ENCODE results near the gene ATP8A2.
"Not testable (repeated sequence)": the region's sequence is repeated elsewhere in the genome, so short reads cannot be mapped to it uniquely, and the experiment has no call there.

DNA sequence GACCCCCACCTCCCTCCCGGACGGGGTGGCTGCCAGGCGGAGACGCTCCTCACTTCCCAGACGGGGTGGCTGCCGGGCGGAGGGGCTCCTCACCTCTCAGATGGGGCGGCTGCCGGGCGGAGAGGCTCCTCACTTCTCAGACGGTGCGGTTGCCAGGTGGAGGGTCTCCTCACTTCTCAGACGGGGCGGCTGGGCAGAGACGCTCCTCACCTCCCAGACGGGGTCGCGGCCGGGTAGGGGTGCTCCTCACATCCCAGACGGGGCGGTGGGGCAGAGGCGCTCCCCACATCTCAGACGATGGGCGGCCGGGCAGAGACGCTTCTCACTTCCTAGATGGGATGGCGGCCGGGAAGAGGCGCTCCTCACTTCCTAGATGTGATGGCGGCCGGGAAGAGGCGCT lies 141.3 kb downstream of the ATP8A2 start:
- TF ChIP-seq, protein P1, sequence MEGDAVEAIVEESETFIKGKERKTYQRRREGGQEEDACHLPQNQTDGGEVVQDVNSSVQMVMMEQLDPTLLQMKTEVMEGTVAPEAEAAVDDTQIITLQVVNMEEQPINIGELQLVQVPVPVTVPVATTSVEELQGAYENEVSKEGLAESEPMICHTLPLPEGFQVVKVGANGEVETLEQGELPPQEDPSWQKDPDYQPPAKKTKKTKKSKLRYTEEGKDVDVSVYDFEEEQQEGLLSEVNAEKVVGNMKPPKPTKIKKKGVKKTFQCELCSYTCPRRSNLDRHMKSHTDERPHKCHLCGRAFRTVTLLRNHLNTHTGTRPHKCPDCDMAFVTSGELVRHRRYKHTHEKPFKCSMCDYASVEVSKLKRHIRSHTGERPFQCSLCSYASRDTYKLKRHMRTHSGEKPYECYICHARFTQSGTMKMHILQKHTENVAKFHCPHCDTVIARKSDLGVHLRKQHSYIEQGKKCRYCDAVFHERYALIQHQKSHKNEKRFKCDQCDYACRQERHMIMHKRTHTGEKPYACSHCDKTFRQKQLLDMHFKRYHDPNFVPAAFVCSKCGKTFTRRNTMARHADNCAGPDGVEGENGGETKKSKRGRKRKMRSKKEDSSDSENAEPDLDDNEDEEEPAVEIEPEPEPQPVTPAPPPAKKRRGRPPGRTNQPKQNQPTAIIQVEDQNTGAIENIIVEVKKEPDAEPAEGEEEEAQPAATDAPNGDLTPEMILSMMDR (IDR thresholded peaks at IDR 0.05), result not testable (repeated sequence)
- TF ChIP-seq POLR2A (IDR thresholded peaks at IDR 0.05), result not testable (repeated sequence)
